ENCODE results near the gene KRT85.

DNA sequence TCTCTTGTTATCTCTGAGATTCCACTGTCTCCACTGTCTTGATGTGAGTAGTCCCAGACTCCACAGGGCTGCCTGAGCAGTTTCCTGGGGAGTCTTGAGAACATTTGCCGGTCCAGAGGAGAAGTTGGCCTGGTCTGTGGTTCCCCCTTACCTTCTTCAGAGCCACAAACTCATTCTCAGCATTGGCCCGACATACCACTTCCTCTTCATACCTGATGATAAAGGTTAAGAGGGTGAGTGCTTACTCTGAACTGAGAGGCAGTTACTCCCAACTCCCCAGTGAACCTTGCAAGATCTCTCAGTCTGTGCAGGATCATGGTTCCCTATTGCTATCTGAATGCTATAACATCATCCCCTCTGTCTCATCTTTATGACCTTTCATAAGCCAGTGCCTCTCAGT is 15.6 kb upstream of the KRT85 start:
- TF ChIP-seq, protein P1, sequence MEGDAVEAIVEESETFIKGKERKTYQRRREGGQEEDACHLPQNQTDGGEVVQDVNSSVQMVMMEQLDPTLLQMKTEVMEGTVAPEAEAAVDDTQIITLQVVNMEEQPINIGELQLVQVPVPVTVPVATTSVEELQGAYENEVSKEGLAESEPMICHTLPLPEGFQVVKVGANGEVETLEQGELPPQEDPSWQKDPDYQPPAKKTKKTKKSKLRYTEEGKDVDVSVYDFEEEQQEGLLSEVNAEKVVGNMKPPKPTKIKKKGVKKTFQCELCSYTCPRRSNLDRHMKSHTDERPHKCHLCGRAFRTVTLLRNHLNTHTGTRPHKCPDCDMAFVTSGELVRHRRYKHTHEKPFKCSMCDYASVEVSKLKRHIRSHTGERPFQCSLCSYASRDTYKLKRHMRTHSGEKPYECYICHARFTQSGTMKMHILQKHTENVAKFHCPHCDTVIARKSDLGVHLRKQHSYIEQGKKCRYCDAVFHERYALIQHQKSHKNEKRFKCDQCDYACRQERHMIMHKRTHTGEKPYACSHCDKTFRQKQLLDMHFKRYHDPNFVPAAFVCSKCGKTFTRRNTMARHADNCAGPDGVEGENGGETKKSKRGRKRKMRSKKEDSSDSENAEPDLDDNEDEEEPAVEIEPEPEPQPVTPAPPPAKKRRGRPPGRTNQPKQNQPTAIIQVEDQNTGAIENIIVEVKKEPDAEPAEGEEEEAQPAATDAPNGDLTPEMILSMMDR (IDR thresholded peaks at IDR 0.05), result no peak
- no peak for TF ChIP-seq POLR2A (IDR thresholded peaks at IDR 0.05)
